Immature natural killer cell (primary cell): ENCODE results near the gene ZNF138. TPM values are rescaled to one million over a fixed set of nuclear protein-coding genes. Genes with fewer than 3 reads are reported as not detected.
"Not testable (repeated sequence)": the region's sequence is repeated elsewhere in the genome, so short reads cannot be mapped to it uniquely, and the experiment has no call there.

ENCODE experiments used
- DNase-seq, 3 donors: peaks; one replicate each; pipeline ENCODE4 v3.0.0; 2022; ENCODE audit warnings: mixed read lengths in 1 of 3
- H3K27ac Mint-ChIP-seq, 6 donors: one replicate each; pipeline ENCODE4 v1.8.0; 2020; ENCODE audit warnings: mixed read lengths in 6 of 6, mild to moderate bottlenecking in 5 of 6, inconsistent platforms in 4 of 6, moderate library complexity in 3 of 6
- H3K27me3 Mint-ChIP-seq, 3 donors: one replicate each; pipeline ENCODE4 v1.8.0; 2020 to 2021; ENCODE audit warnings: low read depth in 3 of 3, mild to moderate bottlenecking in 3 of 3, mixed read lengths in 3 of 3, moderate library complexity in 3 of 3, inconsistent platforms in 1 of 3
- H3K36me3 Mint-ChIP-seq, 3 donors: one replicate each; pipeline ENCODE4 v1.8.0; 2020; ENCODE audit warnings: mixed read lengths in 3 of 3, inconsistent platforms in 2 of 3, mild to moderate bottlenecking in 2 of 3
- H3K4me1 Mint-ChIP-seq, 2 donors: one replicate each; pipeline ENCODE4 v1.8.0; 2020; ENCODE audit warnings: inconsistent platforms in 2 of 2, mild to moderate bottlenecking in 2 of 2, mixed read lengths in 2 of 2, moderate library complexity in 1 of 2
- H3K4me3 Mint-ChIP-seq, 5 donors: one replicate each; pipeline ENCODE4 v1.8.0; 2020; ENCODE audit warnings: mild to moderate bottlenecking in 5 of 5, mixed read lengths in 5 of 5, inconsistent platforms in 3 of 5, moderate library complexity in 3 of 5
- H3K9me3 Mint-ChIP-seq, 6 donors: one replicate each; pipeline ENCODE4 v1.8.0; 2020; ENCODE audit warnings: mild to moderate bottlenecking in 6 of 6, mixed read lengths in 6 of 6, inconsistent platforms in 4 of 6, moderate library complexity in 3 of 6
- polyA plus RNA-seq, 3 donors: library from polyadenylated mRNA; unstranded; fragments of 300-500 nt; fragmentation: Illumina TruSeq; gene quantifications; one replicate each; pipeline ENCODE4 v1.2.3, GENCODE V29; 2021

The ZNF138 gene
- polyA plus RNA-seq, 3 donors from 2014 or later = 3.7 to 8.2 (median 6.3) TPM

GRCh38 chr7:64849924-64850499 is 55.8 kb downstream of the ZNF138 start:
- Mint-ChIP-seq H3K4me1 (no peaks in the 10 kb centered on the region), H3K4me3 (no peak overlapping the region), H3K9me3 (peaks cover 3 to 30% (median 16%) of the 10 kb centered on the region in 6 donors), H3K27ac (no peak overlapping the region), H3K27me3 (no peaks in the 10 kb centered on the region), H3K36me3 (peaks cover 4 to 9% (median 4%) of the 10 kb centered on the region in 3 donors)
- no peak for DNase-seq

- DNase-seq = no peak
- Mint-ChIP-seq H3K4me1 (no peaks in the 10 kb centered on the region), H3K27me3 (no peaks in the 10 kb centered on the region), H3K9me3 (peaks cover 0 to 18% (median 6%) of the 10 kb centered on the region in 6 donors), H3K27ac (no peak overlapping the region), H3K36me3 (peaks cover 4 to 16% (median 4%) of the 10 kb centered on the region in 3 donors), H3K4me3 (no peak overlapping the region)
Observed at GRCh38 chr7:64853679-64854078, 59.5 kb downstream of the ZNF138 start.

- H3K36me3 Mint-ChIP-seq = peaks cover 4 to 16% (median 4%) of the 10 kb centered on the region in 3 donors
- H3K9me3 Mint-ChIP-seq = peaks cover 0 to 12% (median under 1%) of the 10 kb centered on the region in 6 donors
Observed at GRCh38 chr7:64854969-64855368, 60.7 kb downstream of the ZNF138 start.

GRCh38 chr7:64863021-64863420 is 68.8 kb downstream of the ZNF138 start:
- peaks cover 0 to 7% (median 0%) of the 10 kb centered on the region in 3 donors for H3K27me3 Mint-ChIP-seq
- DNase-seq = no peak
- no peak overlapping the region for H3K27ac Mint-ChIP-seq
- no peaks in the 10 kb centered on the region for H3K4me1 Mint-ChIP-seq
- peaks cover 0 to 7% (median 0%) of the 10 kb centered on the region in 3 donors for H3K36me3 Mint-ChIP-seq
- peaks cover 0 to 17% (median under 1%) of the 10 kb centered on the region in 6 donors for H3K9me3 Mint-ChIP-seq
- H3K4me3 Mint-ChIP-seq = no peak overlapping the region

More at GRCh38 chr7:64854969-64855368, 60.7 kb downstream of the ZNF138 start:
- Mint-ChIP-seq H3K4me1 (no peaks in the 10 kb centered on the region), H3K27me3 (no peaks in the 10 kb centered on the region), H3K27ac (no peak overlapping the region), H3K4me3 (no peak overlapping the region)
- no peak for DNase-seq

GRCh38 chr7:64863530-64863929 is 69.3 kb downstream of the ZNF138 start:
- H3K27me3 Mint-ChIP-seq, H3K4me3 Mint-ChIP-seq, DNase-seq, H3K27ac Mint-ChIP-seq, H3K36me3 Mint-ChIP-seq, H3K4me1 Mint-ChIP-seq: not testable (repeated sequence)
- peaks cover 0 to 17% (median under 1%) of the 10 kb centered on the region in 6 donors for H3K9me3 Mint-ChIP-seq

- H3K36me3 Mint-ChIP-seq = no peaks in the 10 kb centered on the region
- H3K27me3 Mint-ChIP-seq = peaks cover 0 to 7% (median 0%) of the 10 kb centered on the region in 3 donors
- no peaks in the 10 kb centered on the region for H3K4me1 Mint-ChIP-seq
- no peak overlapping the region for H3K27ac Mint-ChIP-seq
- H3K9me3 Mint-ChIP-seq = peaks cover 0 to 17% (median under 1%) of the 10 kb centered on the region in 6 donors
- no peak for DNase-seq
- H3K4me3 Mint-ChIP-seq = no peak overlapping the region
Observed at GRCh38 chr7:64863969-64864368, 69.7 kb downstream of the ZNF138 start.

GRCh38 chr7:64867863-64868440 is 73.7 kb downstream of the ZNF138 start:
- Mint-ChIP-seq H3K4me1 (no peaks in the 10 kb centered on the region), H3K36me3 (no peaks in the 10 kb centered on the region), H3K27me3 (peaks cover 0 to 5% (median 1%) of the 10 kb centered on the region in 3 donors), H3K4me3 (no peak overlapping the region), H3K9me3 (peaks cover 0 to 17% (median 2%) of the 10 kb centered on the region in 6 donors), H3K27ac (no peak overlapping the region)
- DNase-seq = no peak

- H3K27me3 Mint-ChIP-seq = peaks cover 0 to 5% (median 4%) of the 10 kb centered on the region in 3 donors
- H3K36me3 Mint-ChIP-seq = no peaks in the 10 kb centered on the region
- peaks cover 0 to 18% (median 2%) of the 10 kb centered on the region in 6 donors for H3K9me3 Mint-ChIP-seq
- H3K4me1 Mint-ChIP-seq = no peaks in the 10 kb centered on the region
- no peak overlapping the region for H3K27ac Mint-ChIP-seq
- no peak overlapping the region for H3K4me3 Mint-ChIP-seq
- no peak for DNase-seq
Observed at GRCh38 chr7:64868499-64868898, 74.3 kb downstream of the ZNF138 start.

GRCh38 chr7:64869121-64869725 is 75.0 kb downstream of the ZNF138 start:
- peaks cover 0 to 15% (median 3%) of the 10 kb centered on the region in 6 donors for H3K9me3 Mint-ChIP-seq
- no peak overlapping the region for H3K4me3 Mint-ChIP-seq
- no peaks in the 10 kb centered on the region for H3K36me3 Mint-ChIP-seq
- H3K27me3 Mint-ChIP-seq = peaks cover 1 to 6% (median 5%) of the 10 kb centered on the region in 3 donors
- no peak for DNase-seq
- H3K27ac Mint-ChIP-seq = no peak overlapping the region
- H3K4me1 Mint-ChIP-seq = no peaks in the 10 kb centered on the region

- Mint-ChIP-seq H3K27ac (no peak overlapping the region), H3K36me3 (no peaks in the 10 kb centered on the region), H3K4me1 (no peaks in the 10 kb centered on the region), H3K9me3 (peaks cover 0 to 13% (median 3%) of the 10 kb centered on the region in 6 donors), H3K27me3 (peaks cover 1 to 7% (median 6%) of the 10 kb centered on the region in 3 donors), H3K4me3 (no peak overlapping the region)
- no peak for DNase-seq
Observed at GRCh38 chr7:64869912-64870562, 75.8 kb downstream of the ZNF138 start.

- H3K27ac Mint-ChIP-seq = no peak overlapping the region
- no peaks in the 10 kb centered on the region for H3K36me3 Mint-ChIP-seq
- H3K4me3 Mint-ChIP-seq = no peak overlapping the region
- peaks cover 0 to 13% (median 3%) of the 10 kb centered on the region in 6 donors for H3K9me3 Mint-ChIP-seq
- H3K27me3 Mint-ChIP-seq = peaks cover 1 to 8% (median 6%) of the 10 kb centered on the region in 3 donors
- no peak for DNase-seq
- no peaks in the 10 kb centered on the region for H3K4me1 Mint-ChIP-seq
Observed at GRCh38 chr7:64870656-64871055, 76.4 kb downstream of the ZNF138 start.

GRCh38 chr7:64871761-64872160 is 77.5 kb downstream of the ZNF138 start:
- DNase-seq = no peak
- Mint-ChIP-seq H3K27ac (no peak overlapping the region), H3K36me3 (no peaks in the 10 kb centered on the region), H3K4me1 (no peaks in the 10 kb centered on the region), H3K27me3 (peaks cover 1 to 8% (median 7%) of the 10 kb centered on the region in 3 donors), H3K4me3 (no peak overlapping the region), H3K9me3 (peaks cover 0 to 6% (median 2%) of the 10 kb centered on the region in 6 donors)

- H3K27me3 Mint-ChIP-seq = peaks cover 1 to 9% (median 7%) of the 10 kb centered on the region in 3 donors
- H3K4me3 Mint-ChIP-seq = no peak overlapping the region
- no peaks in the 10 kb centered on the region for H3K36me3 Mint-ChIP-seq
- H3K27ac Mint-ChIP-seq = no peak overlapping the region
- H3K4me1 Mint-ChIP-seq = peaks cover 4 to 5% of the 10 kb centered on the region in 2 donors
- peaks cover 0 to 6% (median 2%) of the 10 kb centered on the region in 6 donors for H3K9me3 Mint-ChIP-seq
- DNase-seq = no peak
Observed at GRCh38 chr7:64872351-64873154, 78.3 kb downstream of the ZNF138 start.
